Measurements from ENCODE around the gene DVL3. TPM values are rescaled to one million over a fixed set of nuclear protein-coding genes. Genes with fewer than 3 reads are reported as not detected.

The DVL3 gene
- total and polyA plus RNA-seq, 2 experiments from 2014 or later: 49.1 to 121 TPM

- 96% methylated on average over 3 of the region's 3 CpGs for WGBS (ENCODE audit: low lambda C conversion rate, missing lambda C conversion rate)
- DNase-seq (ENCODE audit: low spot score): no peak
- peaks cover 45% of the 10 kb centered on the region for H3K79me2 ChIP-seq
- TF ChIP-seq CTCF (IDR thresholded peaks at IDR 0.05; ENCODE audit: poor library complexity) (no peak), EZH2 (IDR thresholded peaks at IDR 0.05; ENCODE audit: borderline replicate concordance) (no peak), EZH2phosphoT487 (IDR thresholded peaks at IDR 0.05; ENCODE audit: low read depth, severe bottlenecking, unreplicated experiment) (no peak)
- H4K20me1 ChIP-seq (ENCODE audit: insufficient read depth, poor library complexity, severe bottlenecking): peaks cover 37% of the 10 kb centered on the region
- no peaks in the 10 kb centered on the region for H3K9me3 ChIP-seq (ENCODE audit: low read depth)
- H3K27me3 ChIP-seq: no peaks in the 10 kb centered on the region
- no peak overlapping the region for H3K4me3 ChIP-seq
- no peaks in the 10 kb centered on the region for H3K9me2 ChIP-seq (replicated peaks; ENCODE audit: insufficient read depth)
- no peak overlapping the region for H2AFZ ChIP-seq
- peaks cover 5% of the 10 kb centered on the region for H3K4me1 ChIP-seq (ENCODE audit: insufficient read depth)
- H3K36me3 ChIP-seq (replicated peaks; ENCODE audit: insufficient read depth, low read depth): no peaks in the 10 kb centered on the region
- no peak overlapping the region for H3K27ac ChIP-seq
- no peak overlapping the region for H3K4me2 ChIP-seq
Observed at GRCh38 chr3:184165543-184165942, 10.4 kb downstream of the DVL3 start.

GRCh38 chr3:184166671-184167070 is 11.5 kb downstream of the DVL3 start:
- no peaks in the 10 kb centered on the region for H3K9me2 ChIP-seq (replicated peaks; ENCODE audit: insufficient read depth)
- H3K4me1 ChIP-seq (ENCODE audit: insufficient read depth): no peaks in the 10 kb centered on the region
- no peaks in the 10 kb centered on the region for H3K36me3 ChIP-seq (replicated peaks; ENCODE audit: insufficient read depth, low read depth)
- TF ChIP-seq CTCF (IDR thresholded peaks at IDR 0.05; ENCODE audit: poor library complexity) (no peak), EZH2phosphoT487 (IDR thresholded peaks at IDR 0.05; ENCODE audit: low read depth, severe bottlenecking, unreplicated experiment) (no peak), EZH2 (IDR thresholded peaks at IDR 0.05; ENCODE audit: borderline replicate concordance) (no peak)
- no peak overlapping the region for H2AFZ ChIP-seq
- no peak overlapping the region for H3K27ac ChIP-seq
- peaks cover 25% of the 10 kb centered on the region for H4K20me1 ChIP-seq (ENCODE audit: insufficient read depth, poor library complexity, severe bottlenecking)
- H3K27me3 ChIP-seq: no peaks in the 10 kb centered on the region
- H3K9me3 ChIP-seq (ENCODE audit: low read depth): no peaks in the 10 kb centered on the region
- 96% methylated on average over 6 of the region's 6 CpGs for WGBS (ENCODE audit: low lambda C conversion rate, missing lambda C conversion rate)
- no peak overlapping the region for H3K4me3 ChIP-seq
- no peak overlapping the region for H3K4me2 ChIP-seq
- H3K79me2 ChIP-seq: peaks cover 33% of the 10 kb centered on the region
- DNase-seq (ENCODE audit: low spot score): no peak

- Histone ChIP-seq H3K4me1 (ENCODE audit: insufficient read depth) (no peaks in the 10 kb centered on the region), H3K9me2 (replicated peaks; ENCODE audit: insufficient read depth) (no peaks in the 10 kb centered on the region), H3K36me3 (replicated peaks; ENCODE audit: insufficient read depth, low read depth) (no peaks in the 10 kb centered on the region), H3K4me2 (no peak overlapping the region), H4K20me1 (ENCODE audit: insufficient read depth, poor library complexity, severe bottlenecking) (peaks cover 15% of the 10 kb centered on the region), H3K79me2 (peaks cover 22% of the 10 kb centered on the region), H2AFZ (no peak overlapping the region), H3K4me3 (no peak overlapping the region), H3K27ac (no peak overlapping the region), H3K9me3 (ENCODE audit: low read depth) (no peaks in the 10 kb centered on the region), H3K27me3 (no peaks in the 10 kb centered on the region)
- WGBS (ENCODE audit: low lambda C conversion rate, missing lambda C conversion rate): 98% methylated on average over 8 of the region's 8 CpGs
- no peak for DNase-seq (ENCODE audit: low spot score)
- TF ChIP-seq CTCF (IDR thresholded peaks at IDR 0.05; ENCODE audit: poor library complexity): no peak
- no peak for TF ChIP-seq EZH2phosphoT487 (IDR thresholded peaks at IDR 0.05; ENCODE audit: low read depth, severe bottlenecking, unreplicated experiment)
- TF ChIP-seq EZH2 (IDR thresholded peaks at IDR 0.05; ENCODE audit: borderline replicate concordance): no peak
Observed at GRCh38 chr3:184167786-184168185, 12.6 kb downstream of the DVL3 start.

All from hepatocyte (in vitro differentiated cells).